IMR-90 (cell line): ENCODE measurements around the gene FCGR3B. TPM values are rescaled to one million over a fixed set of nuclear protein-coding genes. Genes with fewer than 3 reads are reported as not detected.
"Not testable (repeated sequence)": the region's sequence is repeated elsewhere in the genome, so short reads cannot be mapped to it uniquely, and the experiment has no call there.

Experiments used
- ATAC-seq: fragments of 200-7000 bp; cut with Tn5 transposase; 2 replicates; pipeline ENCODE4 v1.9.1; 2020; ENCODE audit warnings: low read depth, mild to moderate bottlenecking, moderate library complexity
- BruUV-seq: library from RNA; stranded (reverse); fragments of 400-500 nt; replicated peaks from 2 replicates; lab custom pipeline; 2021; lab: Mats Ljungman, UMichigan
- CTCF ChIA-PET: fragments of 300-600 bp; formaldehyde crosslinking; extraction: SDS; loops from one replicate; lab custom pipeline; 2021; ENCODE audit warnings: antibody characterized with exemption; lab: Yijun Ruan, JAX
- POLR2A ChIA-PET: fragments of 300-600 bp; sonication (Branson Sonifier 250); formaldehyde crosslinking; loops from one replicate; lab custom pipeline; 2022; ENCODE audit warnings: antibody characterized with exemption; ENCODE audit not compliant: unreplicated experiment; lab: Charles Lee
- DNase-seq: peaks from one replicate; pipeline ENCODE4 v3.0.0; 2013
- H2AFZ ChIP-seq: replicated peaks from 2 replicates; pipeline ENCODE3; 2013; ENCODE audit warnings: low read length, mild to moderate bottlenecking; ENCODE audit not compliant: poor library complexity
- H2AK5ac ChIP-seq: 2 replicates; pipeline ENCODE4 v1.6.1; 2013; ENCODE audit warnings: low read depth, low read length, inconsistent platforms
- H2AK9ac ChIP-seq: replicated peaks from 2 replicates; pipeline ENCODE3; 2013; ENCODE audit warnings: mild to moderate bottlenecking, low read depth, low read length, moderate library complexity; ENCODE audit not compliant: poor library complexity
- H2BK120ac ChIP-seq: 2 replicates; pipeline ENCODE4 v1.6.1; 2013; ENCODE audit warnings: low read depth, low read length, inconsistent platforms
- H2BK15ac ChIP-seq: 3 replicates; pipeline ENCODE4 v1.6.1; 2013; ENCODE audit warnings: low read depth, low read length, inconsistent platforms
- H2BK20ac ChIP-seq: 2 replicates; pipeline ENCODE4 v1.6.1; 2013; ENCODE audit warnings: low read depth, mild to moderate bottlenecking, inconsistent platforms, low read length, moderate library complexity
- H2BK5ac ChIP-seq: 2 replicates; pipeline ENCODE4 v1.6.1; 2013; ENCODE audit warnings: mild to moderate bottlenecking, low read depth, low read length, inconsistent platforms; ENCODE audit not compliant: poor library complexity, severe bottlenecking
- H3K14ac ChIP-seq: replicated peaks from 2 replicates; pipeline ENCODE4 v1.6.1; 2013; ENCODE audit warnings: low read depth, low read length, inconsistent platforms
- H3K18ac ChIP-seq: 2 replicates; pipeline ENCODE4 v1.6.1; 2013; ENCODE audit warnings: low read depth, low read length, control low read depth
- H3K23ac ChIP-seq: 2 replicates; pipeline ENCODE4 v1.6.1; 2013; ENCODE audit warnings: low read depth, low read length, inconsistent platforms
- H3K27ac ChIP-seq: 2 replicates; pipeline ENCODE4 v1.5.1; 2013; ENCODE audit warnings: mild to moderate bottlenecking, control low read depth, low read length; ENCODE audit not compliant: insufficient read depth
- H3K27me3 ChIP-seq: 2 replicates; pipeline ENCODE4 v1.6.1; 2013; ENCODE audit warnings: low read length; ENCODE audit not compliant: control insufficient read depth, insufficient read depth
- H3K36me3 ChIP-seq: 2 replicates; pipeline ENCODE4 v1.6.1; 2013; ENCODE audit warnings: low read length, mixed read lengths; ENCODE audit not compliant: control insufficient read depth, insufficient read depth
- H3K4ac ChIP-seq: 2 replicates; pipeline ENCODE4 v1.6.1; 2013; ENCODE audit warnings: low read depth, low read length, inconsistent platforms
- H3K4me1 ChIP-seq: 2 replicates; pipeline ENCODE4 v1.6.1; 2013; ENCODE audit warnings: low read length, mixed read lengths; ENCODE audit not compliant: control insufficient read depth, insufficient read depth
- H3K4me2 ChIP-seq: 2 replicates; pipeline ENCODE4 v1.6.1; 2013; ENCODE audit warnings: low read depth, mild to moderate bottlenecking, control low read depth, low read length, moderate library complexity
- H3K4me3 ChIP-seq: 2 replicates; pipeline ENCODE4 v1.5.1; 2013; ENCODE audit warnings: low read depth, mild to moderate bottlenecking, control low read depth, low read length, moderate library complexity; ENCODE audit not compliant: insufficient read depth
- H3K56ac ChIP-seq: 2 replicates; pipeline ENCODE4 v1.6.1; 2013; ENCODE audit warnings: low read length, inconsistent platforms; ENCODE audit not compliant: insufficient read depth; ENCODE audit errors: extremely low read depth
- H3K79me1 ChIP-seq, 2 experiments: 2 replicates each; pipeline ENCODE4 v1.6.1; 2013; ENCODE audit warnings: low read length in 2 of 2, inconsistent platforms in 1 of 2, low read depth in 1 of 2
- H3K9ac ChIP-seq: 2 replicates; pipeline ENCODE4 v1.6.1; 2013; ENCODE audit warnings: low read depth, low read length, control low read depth
- H3K9me1 ChIP-seq: 2 replicates; pipeline ENCODE4 v1.6.1; 2013; ENCODE audit warnings: low read length, inconsistent platforms; ENCODE audit not compliant: insufficient read depth
- H3K9me3 ChIP-seq: 2 replicates; pipeline ENCODE4 v1.6.1; 2013; ENCODE audit warnings: low read length; ENCODE audit not compliant: control insufficient read depth, insufficient read depth
- H4K20me1 ChIP-seq: 2 replicates; pipeline ENCODE4 v1.6.1; 2013; ENCODE audit warnings: low read length, inconsistent platforms; ENCODE audit not compliant: insufficient read depth
- H4K5ac ChIP-seq: 2 replicates; pipeline ENCODE4 v1.6.1; 2013; ENCODE audit warnings: mild to moderate bottlenecking, low read depth, low read length, control low read depth
- H4K8ac ChIP-seq, 2 experiments: 2 replicates each; pipeline ENCODE4 v1.6.1; 2013; ENCODE audit warnings: low read depth in 2 of 2, low read length in 2 of 2, control low read depth in 1 of 2, inconsistent platforms in 1 of 2
- H4K91ac ChIP-seq: 2 replicates; pipeline ENCODE4 v1.6.1; 2013; ENCODE audit warnings: low read depth, low read length, inconsistent platforms; ENCODE audit not compliant: insufficient read depth
- WGBS, 2 experiments: methylation state at CpG; one replicate each; pipeline versions ENCODE4 v1.1.5 to v1.1.7; 2013; ENCODE audit warnings: missing lambda C conversion rate in 2 of 2; ENCODE audit not compliant: insufficient read length in 1 of 2; ENCODE audit errors: extremely low coverage in 2 of 2; 5-methylcytosine and 5-hydroxymethylcytosine counted together
- dilution Hi-C: fragments of 300-500 bp; cut with HindIII; formaldehyde crosslinking; loops from one replicate; pipeline ENCODE4 v1.14.3; 2018; ENCODE audit warnings: low sequenced_read_pairs; ENCODE audit not compliant: unreplicated experiment
- in situ Hi-C: fragments of 300-500 bp; cut with MboI; formaldehyde crosslinking; loops from 3 replicates; pipeline ENCODE4 v1.14.3; 2019; ENCODE audit warnings: low sequenced_read_pairs, inconsistent platforms, mixed read lengths
- intact Hi-C: fragments of 100-400 bp; cut with micrococcal nuclease; formaldehyde crosslinking; loops from 2 replicates; pipeline ENCODE4 v1.10.0; 2022
- polyA plus RNA-seq, 3 experiments: library from polyadenylated mRNA; depleted of rRNA; stranded (reverse); fragments of >200 nt; gene quantifications; 2 replicates each; pipeline ENCODE4 v1.2.3, GENCODE V29; 2012; ENCODE audit warnings: low replicate concordance in 1 of 3
- total RNA-seq: library from RNA; depleted of rRNA; stranded (reverse); fragments of >200 nt; gene quantifications from 2 replicates; pipeline ENCODE4 v1.2.3, GENCODE V29; 2012

Gene FCGR3B
- total and polyA plus RNA-seq, 2 of the 4 experiments (the other 2 are of a cell fraction): not detected

DNA sequence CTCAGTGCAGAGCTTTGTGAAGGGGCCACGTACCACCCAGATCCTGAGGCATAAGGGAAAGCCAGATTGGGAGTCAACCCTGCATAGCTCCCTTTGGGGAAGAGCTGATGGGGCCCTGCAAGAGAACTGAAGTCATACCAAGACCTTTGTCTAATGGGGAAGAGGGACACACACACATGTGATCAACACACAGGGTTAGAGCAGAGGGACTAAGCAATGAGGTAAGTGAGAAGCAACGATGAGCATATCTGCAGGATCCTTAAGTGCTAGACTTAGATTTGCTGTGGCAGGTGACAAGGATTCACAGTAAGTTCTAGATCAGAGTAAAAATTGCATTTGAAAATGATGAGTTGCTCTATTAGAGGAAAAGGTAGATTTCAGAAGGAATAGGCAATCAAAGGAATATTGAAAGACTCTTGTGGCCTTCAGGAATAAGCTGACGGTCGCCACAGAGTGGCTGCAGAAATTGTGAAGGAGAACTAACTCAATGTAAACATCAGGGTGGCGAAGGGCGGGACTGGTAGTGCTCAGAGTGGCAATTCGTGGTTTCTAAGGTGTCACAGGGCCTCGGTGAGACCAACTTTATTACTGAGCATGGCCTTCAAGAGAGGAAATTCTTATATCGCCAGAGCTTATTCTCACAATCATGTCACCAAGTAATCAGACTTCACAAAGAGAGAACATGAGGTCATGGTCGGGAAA, 4.4 kb downstream of the FCGR3B start:
- H2BK120ac ChIP-seq, H4K8ac ChIP-seq, H3K56ac ChIP-seq, H4K5ac ChIP-seq, H2BK20ac ChIP-seq, H3K14ac ChIP-seq, POLR2A ChIA-PET, H2AK5ac ChIP-seq, H3K79me1 ChIP-seq, intact Hi-C loops, CTCF ChIA-PET, H3K9ac ChIP-seq, H3K4ac ChIP-seq, ATAC-seq, H3K9me1 ChIP-seq, H3K4me3 ChIP-seq, H3K27me3 ChIP-seq, DNase-seq, H2BK15ac ChIP-seq, H3K4me1 ChIP-seq, H3K27ac ChIP-seq, H2AFZ ChIP-seq, BruUV-seq, H3K23ac ChIP-seq, dilution Hi-C loops, H2BK5ac ChIP-seq, H3K36me3 ChIP-seq, H3K4me2 ChIP-seq, H4K91ac ChIP-seq, H2AK9ac ChIP-seq, H4K20me1 ChIP-seq, H3K18ac ChIP-seq, H3K9me3 ChIP-seq: not testable (repeated sequence)
- WGBS, 2 experiments: no CpG with 5 or more reads among the region's 10 CpGs
- in situ Hi-C loops: loop anchor here (25.0 kb wide), 1 partner anchor 111 kb away; the partner anchor contains the start of gene DUSP12

GRCh38 chr1:161624605-161625004, 6.4 kb downstream of the FCGR3B start:
- dilution Hi-C loops, POLR2A ChIA-PET, CTCF ChIA-PET: not testable (repeated sequence)

More at GRCh38 chr1:161624605-161625004, 6.4 kb downstream of the FCGR3B start:
- H3K9me3 ChIP-seq, H2BK120ac ChIP-seq, H3K14ac ChIP-seq, H4K20me1 ChIP-seq, H3K56ac ChIP-seq, H2AK9ac ChIP-seq, H3K4me3 ChIP-seq, H3K4me2 ChIP-seq, H3K27ac ChIP-seq, H3K79me1 ChIP-seq, H3K9me1 ChIP-seq, H4K91ac ChIP-seq, intact Hi-C loops, H3K4ac ChIP-seq, H3K18ac ChIP-seq, H2BK15ac ChIP-seq, H2BK20ac ChIP-seq, H2AFZ ChIP-seq, H4K5ac ChIP-seq, DNase-seq, H3K23ac ChIP-seq, H4K8ac ChIP-seq, BruUV-seq, H3K27me3 ChIP-seq, H3K36me3 ChIP-seq, ATAC-seq, H3K9ac ChIP-seq, H2AK5ac ChIP-seq, H2BK5ac ChIP-seq, H3K4me1 ChIP-seq: not testable (repeated sequence)
- WGBS, 2 experiments: no CpG with 5 or more reads among the region's 1 CpG
- in situ Hi-C loops: loop anchor here (25.0 kb wide), 1 partner anchor 113 kb away; the partner anchor contains the start of gene DUSP12
